Breast epithelium (tissue), 3 donors: Measurements from ENCODE around the gene GEN1.

Source experiments
- CTCF ChIP-seq, 3 donors: fragments of 450-650 bp; IDR thresholded peaks; one replicate each; pipeline ENCODE4 v1.5.1; 2016 to 2017; ENCODE audit warnings: antibody characterized with exemption in 3 of 3, mild to moderate bottlenecking in 3 of 3, moderate library complexity in 3 of 3
- POLR2AphosphoS5 ChIP-seq, 3 donors: sonication (generic); formaldehyde crosslinking; IDR thresholded peaks; one replicate each; pipeline ENCODE4 v1.6.1; 2017; ENCODE audit warnings: antibody characterized with exemption in 3 of 3

GRCh38 chr2:17709897-17710296, 44.0 kb upstream of the GEN1 start:
- TF ChIP-seq CTCF (IDR thresholded peaks at IDR 0.05): no peak
- no peak for TF ChIP-seq POLR2AphosphoS5 (IDR thresholded peaks at IDR 0.05)
